Adrenal gland (tissue), 5 donors: ENCODE results near the gene FOLR2.
"Not testable (repeated sequence)": the region's sequence is repeated elsewhere in the genome, so short reads cannot be mapped to it uniquely, and the experiment has no call there.

Experiments used
- POLR2A ChIP-seq, 2 donors: fragments of 450-650 bp; IDR thresholded peaks; one replicate each; pipeline ENCODE4 v1.6.1; 2017; ENCODE audit warnings: antibody characterized with exemption in 2 of 2, mild to moderate bottlenecking in 2 of 2, moderate library complexity in 1 of 2
- TF ChIP-seq, protein P1 (sequence below), 6 experiments: fragments of 450-650 bp in 4 of 6; fragments of 200-600 bp in 2 of 6; sonication (generic) in 1 of 6; IDR thresholded peaks; 1 replicate in 5 of 6; 2 replicates in 1 of 6; pipeline versions ENCODE4 v1.5.1 to v1.8.0; 2016 to 2021; ENCODE audit warnings: antibody characterized with exemption in 6 of 6, mild to moderate bottlenecking in 2 of 6, moderate library complexity in 1 of 6
- donor health status: DM: no; HTN: no; CAD: no.

- TF ChIP-seq, protein P1, sequence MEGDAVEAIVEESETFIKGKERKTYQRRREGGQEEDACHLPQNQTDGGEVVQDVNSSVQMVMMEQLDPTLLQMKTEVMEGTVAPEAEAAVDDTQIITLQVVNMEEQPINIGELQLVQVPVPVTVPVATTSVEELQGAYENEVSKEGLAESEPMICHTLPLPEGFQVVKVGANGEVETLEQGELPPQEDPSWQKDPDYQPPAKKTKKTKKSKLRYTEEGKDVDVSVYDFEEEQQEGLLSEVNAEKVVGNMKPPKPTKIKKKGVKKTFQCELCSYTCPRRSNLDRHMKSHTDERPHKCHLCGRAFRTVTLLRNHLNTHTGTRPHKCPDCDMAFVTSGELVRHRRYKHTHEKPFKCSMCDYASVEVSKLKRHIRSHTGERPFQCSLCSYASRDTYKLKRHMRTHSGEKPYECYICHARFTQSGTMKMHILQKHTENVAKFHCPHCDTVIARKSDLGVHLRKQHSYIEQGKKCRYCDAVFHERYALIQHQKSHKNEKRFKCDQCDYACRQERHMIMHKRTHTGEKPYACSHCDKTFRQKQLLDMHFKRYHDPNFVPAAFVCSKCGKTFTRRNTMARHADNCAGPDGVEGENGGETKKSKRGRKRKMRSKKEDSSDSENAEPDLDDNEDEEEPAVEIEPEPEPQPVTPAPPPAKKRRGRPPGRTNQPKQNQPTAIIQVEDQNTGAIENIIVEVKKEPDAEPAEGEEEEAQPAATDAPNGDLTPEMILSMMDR (IDR thresholded peaks at IDR 0.05) = not testable (repeated sequence)
- not testable (repeated sequence) for TF ChIP-seq POLR2A (IDR thresholded peaks at IDR 0.05)
These were observed 35.6 kb upstream of the FOLR2 start for GRCh38 chr11:72180892-72181552.
